ENCODE data around the gene IKZF1. TPM values are rescaled to one million over a fixed set of nuclear protein-coding genes. Genes with fewer than 3 reads are reported as not detected.

IKZF1 gene
- total and polyA plus RNA-seq, 12 donors: 0.98 to 31.5 (median 9.4) TPM

DNA sequence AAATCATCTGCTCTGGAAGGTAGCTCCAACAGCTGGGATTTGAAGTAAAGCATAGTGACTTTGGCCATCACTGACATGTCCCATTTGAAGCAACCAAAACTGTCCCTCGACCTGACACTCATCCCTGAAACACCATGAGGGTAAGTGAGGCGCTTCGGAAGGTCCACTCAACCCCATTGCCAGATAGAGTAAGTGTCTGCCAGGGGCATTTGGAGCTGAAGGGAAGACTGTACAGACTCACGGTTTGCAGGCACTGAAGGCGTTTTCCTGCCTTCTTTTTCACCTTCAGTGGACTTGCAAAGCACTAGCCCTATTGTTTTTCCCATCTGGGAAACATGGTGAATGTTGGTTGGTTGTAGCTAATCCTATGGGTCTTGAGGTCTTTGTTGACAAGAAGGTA lies 57.6 kb downstream of the IKZF1 start:
- Histone ChIP-seq H3K36me3 (replicated peaks in 1 of 2) (no peaks in the 10 kb centered on the region), H3K27ac (no peak overlapping the region), H3K4me1 (replicated peaks in 1 of 2) (no peaks in the 10 kb centered on the region), H3K9me3 (replicated peaks in 1 of 3) (no peaks in the 10 kb centered on the region), H3K27me3 (no peaks in the 10 kb centered on the region), H3K4me3 (no peak overlapping the region)
- intact Hi-C loops (cut with DNase I): no loop called here
- WGBS, 4 donors: 57 to 77% (median 69%) methylated on average over 5 of the region's 5 CpGs
- TF ChIP-seq, protein P1, sequence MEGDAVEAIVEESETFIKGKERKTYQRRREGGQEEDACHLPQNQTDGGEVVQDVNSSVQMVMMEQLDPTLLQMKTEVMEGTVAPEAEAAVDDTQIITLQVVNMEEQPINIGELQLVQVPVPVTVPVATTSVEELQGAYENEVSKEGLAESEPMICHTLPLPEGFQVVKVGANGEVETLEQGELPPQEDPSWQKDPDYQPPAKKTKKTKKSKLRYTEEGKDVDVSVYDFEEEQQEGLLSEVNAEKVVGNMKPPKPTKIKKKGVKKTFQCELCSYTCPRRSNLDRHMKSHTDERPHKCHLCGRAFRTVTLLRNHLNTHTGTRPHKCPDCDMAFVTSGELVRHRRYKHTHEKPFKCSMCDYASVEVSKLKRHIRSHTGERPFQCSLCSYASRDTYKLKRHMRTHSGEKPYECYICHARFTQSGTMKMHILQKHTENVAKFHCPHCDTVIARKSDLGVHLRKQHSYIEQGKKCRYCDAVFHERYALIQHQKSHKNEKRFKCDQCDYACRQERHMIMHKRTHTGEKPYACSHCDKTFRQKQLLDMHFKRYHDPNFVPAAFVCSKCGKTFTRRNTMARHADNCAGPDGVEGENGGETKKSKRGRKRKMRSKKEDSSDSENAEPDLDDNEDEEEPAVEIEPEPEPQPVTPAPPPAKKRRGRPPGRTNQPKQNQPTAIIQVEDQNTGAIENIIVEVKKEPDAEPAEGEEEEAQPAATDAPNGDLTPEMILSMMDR (IDR thresholded peaks at IDR 0.05): no peak
- TF ChIP-seq POLR2A (IDR thresholded peaks at IDR 0.05): no peak
- DNase-seq: no peak

DNA sequence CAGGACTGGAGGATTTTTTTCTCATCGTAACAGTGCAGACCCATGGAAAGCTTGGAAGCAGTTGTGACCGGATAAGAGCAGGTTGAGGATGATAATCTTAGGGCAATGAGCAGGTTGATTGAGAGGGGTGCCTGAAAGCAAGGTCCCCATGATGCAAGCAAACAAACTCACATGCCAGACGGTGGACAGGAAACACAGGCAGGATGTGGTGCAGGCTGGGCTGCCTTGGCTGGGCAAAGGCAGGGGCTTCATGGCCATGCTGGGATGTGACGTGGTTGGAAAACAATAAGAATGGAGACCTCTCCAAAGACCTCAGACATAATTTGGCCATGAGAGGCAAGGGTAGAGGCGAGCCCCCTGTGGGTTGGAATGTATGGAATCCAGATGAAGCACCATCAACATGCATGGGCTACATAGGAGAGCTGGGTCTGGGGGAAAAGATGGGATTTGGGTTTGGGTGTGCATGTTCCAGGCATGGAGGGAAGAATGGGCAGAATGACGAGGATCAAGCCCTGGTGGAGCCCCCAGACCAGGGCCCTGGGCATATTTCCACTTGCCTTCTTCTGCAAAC lies 58.3 kb downstream of the IKZF1 start:
- 59 to 77% (median 64%) methylated on average over 6 of the region's 6 CpGs for WGBS, 4 donors
- intact Hi-C loops (cut with DNase I): no loop called here
- no peak overlapping the region for H3K27ac ChIP-seq
- DNase-seq: no peak
- H3K27me3 ChIP-seq: no peaks in the 10 kb centered on the region
- H3K4me3 ChIP-seq: no peak overlapping the region
- no peaks in the 10 kb centered on the region for H3K4me1 ChIP-seq (replicated peaks in 1 of 2)
- no peaks in the 10 kb centered on the region for H3K36me3 ChIP-seq (replicated peaks in 1 of 2)
- TF ChIP-seq POLR2A (IDR thresholded peaks at IDR 0.05): no peak
- TF ChIP-seq, protein P1 (IDR thresholded peaks at IDR 0.05): no peak
- no peaks in the 10 kb centered on the region for H3K9me3 ChIP-seq (replicated peaks in 1 of 3)

DNA sequence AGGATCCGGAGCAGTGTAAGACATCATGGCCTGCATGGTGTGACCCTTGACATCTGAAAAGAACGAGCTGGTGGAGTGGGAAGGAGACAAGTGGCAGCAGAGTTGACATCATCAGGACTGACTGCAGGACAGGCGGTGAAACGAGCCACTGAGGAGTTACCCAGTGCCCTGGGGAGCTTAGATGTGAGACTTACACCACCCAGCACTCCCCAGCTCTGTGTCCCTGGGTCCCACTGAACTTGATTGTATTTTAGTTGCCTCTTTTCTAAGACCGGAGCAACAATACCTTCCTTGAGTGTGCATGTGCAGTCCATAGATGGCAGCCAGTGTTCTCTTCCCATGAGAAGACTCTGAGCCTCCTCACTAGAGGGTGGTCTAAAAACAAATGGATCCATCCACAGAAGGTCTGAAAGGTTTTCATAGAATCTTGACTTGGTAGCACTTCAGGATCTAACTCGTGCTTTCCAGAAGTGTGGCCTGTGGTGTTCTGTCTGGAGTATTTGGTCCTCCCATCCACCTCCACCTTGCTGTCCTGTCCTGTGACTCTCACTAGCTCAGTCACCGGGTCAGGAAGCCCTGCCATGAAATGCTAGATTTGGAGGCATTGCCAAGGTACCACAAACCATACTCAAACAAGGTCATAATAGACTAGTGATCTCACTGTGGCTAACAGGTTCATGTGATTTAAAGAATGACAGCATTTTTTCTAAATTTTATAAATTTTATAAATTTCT lies 59.0 kb downstream of the IKZF1 start:
- H3K27ac ChIP-seq: no peak overlapping the region
- no peak overlapping the region for H3K4me3 ChIP-seq
- H3K36me3 ChIP-seq (replicated peaks in 1 of 2): no peaks in the 10 kb centered on the region
- intact Hi-C loops (cut with DNase I): no loop called here
- TF ChIP-seq, protein P1 (IDR thresholded peaks at IDR 0.05): no peak
- TF ChIP-seq POLR2A (IDR thresholded peaks at IDR 0.05): no peak
- H3K9me3 ChIP-seq (replicated peaks in 1 of 3): no peaks in the 10 kb centered on the region
- no peaks in the 10 kb centered on the region for H3K4me1 ChIP-seq (replicated peaks in 1 of 2)
- H3K27me3 ChIP-seq: no peaks in the 10 kb centered on the region
- DNase-seq: no peak
- 73 to 81% (median 75%) methylated on average over 7 of the region's 7 CpGs for WGBS, 4 donors

DNA sequence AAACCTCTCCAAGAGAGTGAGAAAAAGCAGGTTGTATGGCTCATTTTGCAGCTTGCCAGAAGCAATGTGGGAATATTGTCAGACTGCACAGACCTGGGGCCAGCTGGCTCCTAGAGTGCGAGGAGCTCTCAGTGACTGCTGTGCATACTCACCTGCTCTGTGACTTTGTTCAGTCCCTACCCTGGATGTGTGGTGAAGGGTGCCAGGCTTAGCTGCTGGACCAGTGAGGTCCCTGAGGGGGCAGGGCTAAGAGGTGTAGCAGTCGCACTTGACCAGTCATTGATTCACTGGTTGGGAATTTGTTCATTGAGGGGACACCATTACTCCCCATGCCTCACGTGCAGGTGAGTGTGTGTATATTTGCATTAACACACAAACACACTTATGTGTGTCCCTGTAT lies 60.1 kb downstream of the IKZF1 start:
- TF ChIP-seq POLR2A (IDR thresholded peaks at IDR 0.05): no peak
- TF ChIP-seq, protein P1 (IDR thresholded peaks at IDR 0.05): no peak
- WGBS, 4 donors: 72 to 100% (median 76%) methylated on average over 1 to 3 of the region's 3 CpGs
- no peak overlapping the region for H3K4me3 ChIP-seq

More for the DNA sequence above, 60.1 kb downstream of the IKZF1 start:
- Histone ChIP-seq H3K9me3 (replicated peaks in 1 of 3) (peaks cover 0 to 3% (median 0%) of the 10 kb centered on the region in 3 donors), H3K27me3 (no peaks in the 10 kb centered on the region), H3K36me3 (replicated peaks in 1 of 2) (no peaks in the 10 kb centered on the region), H3K27ac (no peak overlapping the region), H3K4me1 (replicated peaks in 1 of 2) (no peaks in the 10 kb centered on the region)
- DNase-seq: no peak
- intact Hi-C loops (cut with DNase I): no loop called here

Measured in adrenal gland (tissue), 12 donors.